Keratinocyte (primary cell): ENCODE results near the gene TCHH. TPM values are rescaled to one million over a fixed set of nuclear protein-coding genes. Genes with fewer than 3 reads are reported as not detected.

Source experiments
- DNase-seq: peaks from one replicate; pipeline ENCODE4 v3.0.0-alpha.2; 2011; ENCODE audit warnings: low read depth, missing footprints, low spot score
- FAIRE-seq: peaks from 2 replicates; lab custom pipeline; 2011; peaks lifted over from hg19 to GRCh38; lab: Jason Lieb, UNC
- H2AFZ ChIP-seq: 2 replicates; pipeline ENCODE4 v1.6.0; 2012; ENCODE audit warnings: low read length, control low read depth, inconsistent platforms; ENCODE audit not compliant: control insufficient read depth
- H3K27ac ChIP-seq: 2 replicates; pipeline ENCODE4 v1.5.1; 2011; ENCODE audit warnings: low read length; ENCODE audit not compliant: control insufficient read depth, insufficient read depth
- H3K27me3 ChIP-seq: 3 replicates; pipeline ENCODE4 v1.6.0; 2011; ENCODE audit warnings: low read length; ENCODE audit not compliant: control insufficient read depth, insufficient read depth; ENCODE audit errors: extremely low read depth
- H3K36me3 ChIP-seq, 2 experiments: 2 replicates in 1 of 2; 3 replicates in 1 of 2; pipeline ENCODE4 v1.5.1; 2011; ENCODE audit warnings: low read length in 2 of 2, mild to moderate bottlenecking in 1 of 2; ENCODE audit not compliant: control insufficient read depth in 2 of 2, insufficient read depth in 2 of 2; ENCODE audit errors: extremely low read depth in 1 of 2
- H3K4me1 ChIP-seq: 3 replicates; pipeline ENCODE4 v1.5.1; 2011; ENCODE audit warnings: low read length; ENCODE audit not compliant: control insufficient read depth, insufficient read depth; ENCODE audit errors: extremely low read depth
- H3K4me2 ChIP-seq: 3 replicates; pipeline ENCODE4 v1.6.0; 2011; ENCODE audit warnings: low read depth, low read length; ENCODE audit not compliant: control insufficient read depth, insufficient read depth; ENCODE audit errors: extremely low read depth
- H3K4me3 ChIP-seq, 3 experiments: fragments of 200-600 bp in 1 of 3; sonication (generic) in 1 of 3; 2 replicates in 2 of 3; 3 replicates in 1 of 3; pipeline ENCODE4 v1.5.1; 2011 to 2016; ENCODE audit warnings: low read length in 3 of 3, mild to moderate bottlenecking in 3 of 3, control low read depth in 2 of 3, inconsistent platforms in 1 of 3, low read depth in 1 of 3, mixed read lengths in 1 of 3, mixed run types in 1 of 3, moderate library complexity in 1 of 3; ENCODE audit not compliant: control insufficient read depth in 2 of 3, insufficient read depth in 2 of 3; ENCODE audit errors: extremely low read depth in 1 of 3
- H3K79me2 ChIP-seq: 2 replicates; pipeline ENCODE4 v1.6.0; 2012; ENCODE audit warnings: low read length; ENCODE audit not compliant: control insufficient read depth, insufficient read depth
- H3K9ac ChIP-seq: 3 replicates; pipeline ENCODE4 v1.6.0; 2011; ENCODE audit warnings: low read length; ENCODE audit not compliant: control insufficient read depth, insufficient read depth; ENCODE audit errors: extremely low read depth
- H3K9me1 ChIP-seq: 3 replicates; pipeline ENCODE4 v1.6.0; 2011; ENCODE audit warnings: low read length; ENCODE audit not compliant: control insufficient read depth, insufficient read depth; ENCODE audit errors: extremely low read depth
- H3K9me3 ChIP-seq: 2 replicates; pipeline ENCODE4 v1.5.1; 2012; ENCODE audit warnings: low read depth, low read length; ENCODE audit not compliant: control insufficient read depth
- H4K20me1 ChIP-seq: 3 replicates; pipeline ENCODE4 v1.6.0; 2011; ENCODE audit warnings: low read length; ENCODE audit not compliant: control insufficient read depth, insufficient read depth; ENCODE audit errors: extremely low read depth
- CTCF ChIP-seq, 3 experiments: IDR thresholded peaks in 1 of 3; conservative IDR thresholded peaks in 1 of 3; optimal IDR thresholded peaks in 1 of 3; 2 replicates in 2 of 3; 3 replicates in 1 of 3; pipeline versions ENCODE3 to v1.5.1; 2011; ENCODE audit warnings: low read length in 3 of 3, mild to moderate bottlenecking in 3 of 3, moderate library complexity in 2 of 3, control low read depth in 1 of 3, inconsistent platforms in 1 of 3; ENCODE audit not compliant: insufficient read depth in 2 of 3; ENCODE audit errors: extremely low read depth in 1 of 3
- EZH2 ChIP-seq: IDR thresholded peaks from one replicate; pipeline ENCODE4 v1.6.1; 2012; ENCODE audit warnings: inconsistent platforms, mild to moderate bottlenecking, low read length, moderate library complexity
- dilution Hi-C: fragments of 300-500 bp; cut with MboI; formaldehyde crosslinking; loops from one replicate; pipeline ENCODE4 v1.7.0; 2020; ENCODE audit warnings: low sequenced_read_pairs; ENCODE audit not compliant: extremely low pct_ligation_motif_present
- polyA plus RNA-seq, 5 experiments: library from polyadenylated mRNA; depleted of rRNA in 3 of 5; stranded (reverse) in 3 of 5; stranded (forward) in 1 of 5; unstranded in 1 of 5; fragments of >200 nt; gene quantifications; 1 replicate in 1 of 5; 2 replicates in 3 of 5; 3 replicates in 1 of 5; pipeline versions ENCODE4 v1.2.1 to v1.2.3, GENCODE V29; 2011 to 2012; ENCODE audit warnings: missing spikeins in 2 of 5, low read depth in 1 of 5, low replicate concordance in 1 of 5

Gene TCHH
- polyA plus RNA-seq, 1 donor (not counting 4 experiments of a cell fraction or from before 2014, with no cell fraction given): 0.25 TPM

DNA sequence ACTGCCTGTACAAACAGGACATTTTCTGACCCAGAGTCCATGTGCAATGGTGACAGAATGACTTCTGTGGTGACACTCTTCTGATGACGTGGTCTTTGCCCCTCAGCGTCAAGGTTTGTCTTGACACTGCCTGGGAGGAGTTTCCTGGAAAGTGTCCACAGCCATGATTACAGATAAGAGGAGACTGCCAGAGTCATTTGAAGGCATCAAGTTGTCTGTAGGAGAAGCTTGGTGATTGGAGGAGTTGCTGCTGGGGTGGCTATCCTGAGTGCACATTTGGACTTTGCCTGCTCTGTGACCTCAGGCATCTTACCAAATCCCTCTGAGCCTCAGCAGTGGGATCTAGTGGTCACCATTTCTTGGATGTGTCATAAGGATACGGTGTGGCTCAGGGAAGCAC is 44.1 kb downstream of the TCHH start:
- Histone ChIP-seq H3K36me3 (no peaks in the 10 kb centered on the region), H3K9me3 (no peaks in the 10 kb centered on the region), H3K27ac (no peak overlapping the region), H3K4me3 (no peak overlapping the region), H3K4me2 (no peak overlapping the region), H3K9ac (no peak overlapping the region), H3K27me3 (no peaks in the 10 kb centered on the region), H3K79me2 (no peaks in the 10 kb centered on the region), H4K20me1 (no peaks in the 10 kb centered on the region), H2AFZ (no peak overlapping the region), H3K9me1 (no peaks in the 10 kb centered on the region), H3K4me1 (no peaks in the 10 kb centered on the region)
- FAIRE-seq (no peak), DNase-seq (no peak)
- dilution Hi-C loops: no loop called here
- TF ChIP-seq EZH2 (no peak), CTCF (optimal IDR thresholded peaks at IDR 0.05 in 1 of 3, IDR thresholded peaks at IDR 0.05 in 1 of 3, conservative IDR thresholded peaks at IDR 0.05 in 1 of 3; ENCODE audit: extremely low read depth in 1 of 3, insufficient read depth in 2 of 3, low read length in 3 of 3) (no peak)

GRCh38 chr1:152067929-152068328 is 47.3 kb downstream of the TCHH start:
- Histone ChIP-seq H3K79me2 (no peaks in the 10 kb centered on the region), H3K9ac (no peak overlapping the region), H3K36me3 (no peaks in the 10 kb centered on the region), H3K4me1 (no peaks in the 10 kb centered on the region), H3K27ac (no peak overlapping the region), H3K9me1 (no peaks in the 10 kb centered on the region), H3K4me2 (no peak overlapping the region), H2AFZ (no peak overlapping the region), H3K4me3 (no peak overlapping the region), H3K9me3 (no peaks in the 10 kb centered on the region), H4K20me1 (no peaks in the 10 kb centered on the region), H3K27me3 (no peaks in the 10 kb centered on the region)
- TF ChIP-seq CTCF (optimal IDR thresholded peaks at IDR 0.05 in 1 of 3, IDR thresholded peaks at IDR 0.05 in 1 of 3, conservative IDR thresholded peaks at IDR 0.05 in 1 of 3; ENCODE audit: extremely low read depth in 1 of 3, insufficient read depth in 2 of 3, low read length in 3 of 3) (no peak), EZH2 (no peak)
- dilution Hi-C loops: no loop called here
- FAIRE-seq (no peak), DNase-seq (no peak)
